GM11168 (cell line): ENCODE results near the gene SKAP2.

Experiments used
- in situ Hi-C: fragments of 300-500 bp; cut with MboI; formaldehyde crosslinking; loops from one replicate; pipeline ENCODE4 v1.12.0; 2022; ENCODE audit warnings: low sequenced_read_pairs; ENCODE audit not compliant: unreplicated experiment

Gene SKAP2, protein sequence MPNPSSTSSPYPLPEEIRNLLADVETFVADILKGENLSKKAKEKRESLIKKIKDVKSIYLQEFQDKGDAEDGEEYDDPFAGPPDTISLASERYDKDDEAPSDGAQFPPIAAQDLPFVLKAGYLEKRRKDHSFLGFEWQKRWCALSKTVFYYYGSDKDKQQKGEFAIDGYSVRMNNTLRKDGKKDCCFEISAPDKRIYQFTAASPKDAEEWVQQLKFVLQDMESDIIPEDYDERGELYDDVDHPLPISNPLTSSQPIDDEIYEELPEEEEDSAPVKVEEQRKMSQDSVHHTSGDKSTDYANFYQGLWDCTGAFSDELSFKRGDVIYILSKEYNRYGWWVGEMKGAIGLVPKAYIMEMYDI

DNA sequence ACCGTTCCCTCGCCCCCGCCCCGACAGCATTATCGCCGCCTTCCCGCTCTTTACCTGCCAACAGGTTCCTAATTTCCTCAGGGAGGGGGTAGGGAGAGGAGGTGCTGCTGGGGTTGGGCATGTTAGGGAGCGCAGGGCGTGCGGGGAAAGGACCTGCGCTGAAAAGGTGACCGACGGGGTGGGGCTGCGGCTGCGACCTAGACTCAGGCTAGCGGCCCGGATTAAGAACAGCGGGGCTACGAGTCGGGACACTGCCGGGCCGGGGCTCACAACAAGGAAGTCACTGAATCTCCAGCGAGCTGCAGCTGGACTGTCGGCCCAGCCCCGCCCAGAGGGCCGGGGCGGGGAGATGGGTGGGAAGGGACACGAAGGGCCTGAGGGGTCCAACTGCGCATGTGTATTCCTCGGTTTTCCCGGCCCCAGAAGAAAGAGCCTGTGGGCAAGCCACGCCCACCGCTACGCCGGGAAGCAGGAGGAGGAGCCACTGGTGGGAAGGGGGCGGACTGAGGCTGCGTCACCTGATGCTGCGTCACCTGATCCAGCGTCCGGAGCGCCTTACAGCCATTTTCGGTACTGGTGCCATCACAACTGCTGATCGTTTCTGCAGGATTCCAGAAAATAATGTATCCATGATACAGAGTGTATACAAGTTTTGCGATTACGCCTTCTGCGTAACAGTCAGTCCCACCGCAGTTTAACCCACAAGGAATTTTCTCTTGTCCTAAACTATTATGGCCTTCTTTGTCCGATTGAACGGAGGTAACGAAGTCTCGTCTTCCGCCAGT lies at the start of gene SKAP2:
Gene SKAP2, minus strand, starts transcription at position 282 of the 785 bp plus-strand sequence. Its CDS starts 161 bp downstream, at position 121.
- in situ Hi-C loops: loop anchor here (25.0 kb wide), 1 partner anchor 477 kb away; no protein-coding TSS in a partner anchor

DNA sequence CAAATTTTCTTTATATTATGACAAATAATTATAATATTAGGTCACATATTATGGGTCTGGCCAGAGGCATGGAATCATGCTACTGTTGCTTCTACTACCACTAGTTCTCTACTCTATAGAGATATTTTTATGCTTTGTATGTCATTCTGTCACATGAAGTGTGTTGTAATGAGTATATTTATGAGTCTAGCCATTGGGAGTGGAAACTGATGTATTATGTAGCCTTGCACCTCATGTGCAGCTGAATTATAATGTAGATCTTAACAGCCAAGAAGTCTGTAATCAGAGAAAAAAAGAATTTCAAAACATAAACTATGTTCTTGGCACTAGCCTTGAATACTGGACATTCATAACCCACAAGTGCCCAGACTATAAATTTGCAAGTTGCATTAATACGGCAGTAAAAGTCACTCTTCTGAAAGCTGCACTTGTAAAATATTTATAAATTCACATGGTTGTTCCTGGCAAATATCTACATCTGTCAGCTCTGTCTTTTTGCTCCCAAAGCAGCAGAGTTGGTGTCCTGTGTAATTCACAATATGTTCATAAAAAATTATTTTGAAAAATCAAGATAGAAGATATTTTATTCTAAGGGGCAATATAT lies 48.6 kb upstream of the SKAP2 start:
- in situ Hi-C loops: no loop called here

DNA sequence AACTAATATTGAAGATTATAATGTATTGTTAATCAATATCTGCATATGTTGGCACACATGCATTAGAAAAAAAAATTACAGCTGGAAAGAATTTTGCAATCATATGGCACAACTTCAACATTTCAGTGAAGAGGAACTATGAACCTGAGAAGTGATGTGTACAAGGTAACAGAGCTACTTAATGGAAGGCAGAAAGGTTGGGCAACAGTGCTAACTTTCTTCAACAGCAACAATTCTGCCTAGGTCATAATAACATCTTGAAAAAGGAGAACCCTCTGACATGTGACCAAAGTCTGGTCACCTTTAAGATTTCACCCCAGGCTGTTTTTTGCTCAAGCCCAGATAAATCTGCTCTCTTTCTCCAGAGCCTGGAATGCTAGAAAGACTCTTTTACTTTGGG lies 47.9 kb upstream of the SKAP2 start:
- in situ Hi-C loops: no loop called here

DNA sequence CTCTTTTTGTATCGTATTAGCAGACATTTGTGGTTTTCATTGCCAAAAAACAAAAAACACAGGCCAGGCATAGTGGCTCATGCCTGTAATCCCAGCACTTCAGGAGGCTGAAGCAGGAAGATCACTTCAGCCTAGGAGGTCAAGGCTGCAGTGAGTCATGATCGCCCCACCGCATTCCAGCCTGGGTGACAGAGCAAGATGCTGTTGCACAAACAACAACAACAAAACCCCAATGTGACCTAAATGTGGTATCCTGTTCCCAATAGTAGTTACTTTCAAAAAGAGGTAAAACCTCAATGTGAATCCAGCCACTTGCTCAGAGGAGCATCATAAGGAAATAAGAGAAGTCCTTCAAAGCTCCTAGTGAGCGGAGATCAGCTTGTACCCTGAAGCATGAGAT lies 45.8 kb upstream of the SKAP2 start:
- in situ Hi-C loops: no loop called here

DNA sequence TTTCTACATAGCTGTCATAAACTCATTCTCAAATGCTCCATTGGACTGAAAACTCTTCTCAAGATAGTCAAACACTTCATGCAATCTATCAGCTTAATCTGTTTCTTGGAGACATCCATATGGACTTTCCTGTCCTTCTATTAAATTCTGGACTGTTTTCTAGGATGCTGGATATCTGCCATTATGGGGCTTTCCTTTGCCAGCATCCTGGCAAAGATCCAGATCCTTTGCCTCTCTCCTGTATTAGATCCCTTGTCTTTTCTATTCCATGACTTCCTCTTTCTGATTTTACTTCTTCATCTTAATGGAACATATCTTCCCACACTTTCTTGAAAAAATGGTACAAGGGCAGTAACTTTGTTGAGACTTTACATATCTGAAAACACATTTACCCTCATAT lies 35.9 kb upstream of the SKAP2 start:
- in situ Hi-C loops: no loop called here

DNA sequence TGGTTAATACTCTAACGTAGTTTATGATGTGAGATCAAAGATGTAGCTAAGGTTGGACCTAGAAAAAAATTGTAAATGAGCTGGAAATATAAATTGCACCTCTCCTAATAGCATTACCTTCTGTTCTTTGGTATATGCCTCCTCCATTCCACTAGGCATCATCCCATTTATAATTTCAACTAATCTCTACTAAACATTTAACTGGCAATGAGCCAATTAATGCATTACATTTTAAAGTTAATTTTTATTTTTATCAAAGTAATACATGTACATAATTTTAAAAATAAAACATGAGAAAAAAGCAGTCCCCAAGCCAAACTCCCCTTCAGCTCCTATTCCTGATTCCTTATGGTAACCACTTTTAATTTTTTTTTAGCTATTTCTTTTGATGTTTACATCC lies 35.1 kb upstream of the SKAP2 start:
- in situ Hi-C loops: no loop called here

DNA sequence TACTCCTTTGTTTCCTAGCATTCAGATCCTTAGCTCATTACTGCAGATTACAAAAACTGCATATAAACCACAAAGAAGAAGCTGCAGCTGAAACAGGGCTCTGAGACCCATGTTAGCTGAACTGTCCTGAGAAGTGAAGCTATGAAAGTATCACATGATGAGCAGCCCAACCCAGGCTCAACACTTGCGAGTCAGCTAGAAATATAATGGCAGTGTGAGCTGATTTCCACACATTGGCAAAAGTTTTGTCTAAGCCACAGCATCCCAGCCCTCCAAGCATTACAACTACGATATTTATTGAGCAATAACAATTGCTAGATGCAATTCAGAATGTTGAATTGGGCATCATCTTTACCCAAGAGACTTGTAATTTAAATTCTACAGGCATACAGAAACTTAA lies 34.5 kb upstream of the SKAP2 start:
- in situ Hi-C loops: no loop called here

DNA sequence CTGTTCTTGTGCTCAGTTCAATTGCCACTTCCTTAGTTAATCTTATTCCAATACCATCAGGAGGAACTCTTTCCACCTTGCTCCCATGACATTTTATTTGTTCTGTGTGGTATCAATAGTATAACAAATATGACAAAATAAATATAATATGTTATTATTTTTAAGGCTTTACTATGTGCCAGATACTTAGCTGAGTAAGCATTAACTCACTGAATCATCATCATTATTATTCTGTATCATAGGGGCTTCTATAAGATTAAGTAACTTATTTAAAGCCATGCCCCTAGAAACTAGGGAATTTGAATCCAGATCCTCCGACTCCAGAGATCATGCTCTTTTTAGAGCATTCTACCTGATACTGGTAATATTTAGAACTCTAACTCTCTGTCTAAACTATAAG lies 33.5 kb upstream of the SKAP2 start:
- in situ Hi-C loops: no loop called here

DNA sequence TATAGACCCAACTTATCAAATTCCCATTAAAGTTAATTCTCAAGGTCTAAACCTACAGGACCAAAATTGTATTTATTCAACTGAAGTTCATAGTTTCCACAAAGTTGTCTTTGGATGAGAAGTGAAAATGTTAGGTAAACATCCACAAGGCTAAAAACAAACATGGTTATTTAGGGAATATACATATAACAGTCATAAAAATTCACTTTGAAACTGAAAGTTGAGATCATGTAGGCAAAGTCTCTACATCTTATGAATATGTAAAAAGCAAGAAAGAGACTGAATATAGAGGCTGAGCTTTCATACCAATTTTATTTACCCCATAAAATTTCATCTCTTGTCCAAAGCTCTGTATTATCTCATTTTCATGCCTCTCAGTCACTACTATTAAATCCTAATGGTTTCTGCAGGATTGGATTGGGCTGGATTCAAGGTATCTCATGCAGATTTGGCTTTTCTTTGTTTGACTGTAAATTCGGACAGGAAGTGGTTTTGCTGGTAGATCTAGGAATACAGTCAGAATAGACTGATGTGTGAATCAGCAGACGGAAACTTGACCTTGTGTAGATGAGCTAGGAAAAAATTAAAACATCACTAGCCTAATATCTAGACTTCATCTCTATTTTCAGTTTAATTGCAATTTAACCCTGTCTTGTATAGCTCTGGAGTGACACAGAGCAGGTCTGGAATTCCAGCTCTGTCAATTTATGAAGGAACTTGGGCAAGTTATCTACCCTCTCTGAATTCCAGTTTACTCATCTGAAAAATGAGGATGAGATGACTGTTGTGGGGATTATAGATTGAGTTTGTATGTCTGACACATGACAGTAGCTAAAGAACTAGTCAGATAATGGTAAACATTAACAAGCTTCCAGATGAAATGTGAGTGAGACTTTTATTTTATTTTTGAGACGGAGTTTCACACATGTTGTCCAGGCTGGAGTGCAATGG lies 27.3 kb upstream of the SKAP2 start:
- in situ Hi-C loops: no loop called here

DNA sequence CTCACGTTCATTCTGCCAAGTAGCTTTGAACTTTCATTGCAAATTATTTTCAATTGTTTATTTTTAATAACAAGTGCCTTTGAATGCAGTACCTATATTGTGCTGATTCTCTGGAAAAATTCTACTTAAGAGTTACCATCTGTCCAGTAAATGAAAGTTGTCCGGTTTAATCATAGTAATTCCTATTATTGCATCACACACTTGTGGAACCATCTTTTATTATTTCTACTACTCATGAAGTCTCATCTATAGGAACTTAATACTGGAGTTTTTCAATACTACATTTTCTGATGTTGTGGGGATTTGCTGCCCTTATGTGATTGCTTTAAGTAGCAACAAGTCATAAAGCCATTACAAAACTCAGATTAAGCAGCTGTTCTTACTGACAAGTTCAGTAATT lies 16.5 kb upstream of the SKAP2 start:
- in situ Hi-C loops: no loop called here

DNA sequence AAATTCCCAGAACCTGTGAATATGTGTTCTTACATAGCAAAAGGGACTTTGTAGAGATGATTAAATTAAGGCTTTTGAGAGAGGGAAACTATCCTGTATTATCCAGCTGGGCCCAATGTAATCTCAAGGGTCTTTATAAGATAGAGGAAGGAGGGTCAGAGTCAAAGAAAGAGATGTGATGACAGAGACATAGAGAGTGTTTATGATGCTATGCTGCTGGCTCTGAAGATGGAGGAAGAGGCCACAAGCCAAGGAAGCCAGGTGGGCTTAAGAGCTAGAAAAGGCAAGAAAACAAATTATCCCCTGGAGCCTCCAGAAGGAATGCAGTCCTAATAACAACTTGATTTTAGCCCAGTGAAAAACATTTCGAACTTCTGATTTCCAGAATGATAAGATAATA lies 15.3 kb upstream of the SKAP2 start:
- in situ Hi-C loops: no loop called here

DNA sequence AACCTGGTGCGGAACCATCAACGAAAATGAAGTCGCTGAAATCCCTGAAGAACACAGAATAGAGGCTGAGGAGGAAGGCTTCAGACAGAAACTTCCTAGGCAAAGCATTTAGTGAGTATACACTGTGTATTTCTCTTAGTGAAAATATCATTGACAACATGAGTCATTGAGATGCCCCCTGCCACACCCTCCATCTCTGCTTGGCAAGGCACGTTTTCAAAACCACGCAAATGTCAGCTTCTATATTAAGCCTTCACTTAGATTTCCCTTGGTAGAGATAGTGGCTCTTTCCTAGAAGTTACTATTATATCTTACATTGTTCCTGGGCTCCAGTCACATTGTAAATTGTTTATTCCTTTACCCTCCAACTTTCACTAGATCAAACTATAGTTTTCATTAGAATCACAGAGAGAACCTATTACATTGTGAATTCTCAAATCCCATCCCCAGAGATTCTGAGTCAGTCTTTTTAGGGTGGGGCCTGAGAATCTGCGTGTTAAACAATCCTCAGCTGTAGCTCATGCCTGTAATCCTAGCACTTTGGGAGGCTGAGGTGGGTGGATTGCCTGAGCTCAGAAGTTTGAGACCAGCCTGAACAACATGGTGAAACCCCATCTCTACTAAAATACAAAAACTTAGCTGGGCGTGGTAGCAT lies 4.6 kb upstream of the SKAP2 start:
- in situ Hi-C loops: loop anchor here (25.0 kb wide), 1 partner anchor 482 kb away; no protein-coding TSS in a partner anchor

DNA sequence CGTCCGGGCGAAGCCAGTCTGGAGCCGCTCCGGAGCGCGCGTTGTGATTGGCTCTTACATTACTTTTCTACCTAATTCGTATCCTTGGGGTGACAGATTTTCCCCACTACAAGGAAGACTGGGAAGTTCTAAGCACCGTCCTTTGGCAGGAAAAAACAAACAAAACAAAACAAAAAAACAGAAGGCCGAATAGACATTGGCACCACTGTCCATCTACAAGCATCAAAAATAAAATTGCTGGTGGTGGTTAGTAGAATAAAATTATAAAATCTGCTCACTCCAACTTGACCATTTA lies 651 bp upstream of the SKAP2 start:
- in situ Hi-C loops: loop anchor here (25.0 kb wide), 1 partner anchor 478 kb away; no protein-coding TSS in a partner anchor

DNA sequence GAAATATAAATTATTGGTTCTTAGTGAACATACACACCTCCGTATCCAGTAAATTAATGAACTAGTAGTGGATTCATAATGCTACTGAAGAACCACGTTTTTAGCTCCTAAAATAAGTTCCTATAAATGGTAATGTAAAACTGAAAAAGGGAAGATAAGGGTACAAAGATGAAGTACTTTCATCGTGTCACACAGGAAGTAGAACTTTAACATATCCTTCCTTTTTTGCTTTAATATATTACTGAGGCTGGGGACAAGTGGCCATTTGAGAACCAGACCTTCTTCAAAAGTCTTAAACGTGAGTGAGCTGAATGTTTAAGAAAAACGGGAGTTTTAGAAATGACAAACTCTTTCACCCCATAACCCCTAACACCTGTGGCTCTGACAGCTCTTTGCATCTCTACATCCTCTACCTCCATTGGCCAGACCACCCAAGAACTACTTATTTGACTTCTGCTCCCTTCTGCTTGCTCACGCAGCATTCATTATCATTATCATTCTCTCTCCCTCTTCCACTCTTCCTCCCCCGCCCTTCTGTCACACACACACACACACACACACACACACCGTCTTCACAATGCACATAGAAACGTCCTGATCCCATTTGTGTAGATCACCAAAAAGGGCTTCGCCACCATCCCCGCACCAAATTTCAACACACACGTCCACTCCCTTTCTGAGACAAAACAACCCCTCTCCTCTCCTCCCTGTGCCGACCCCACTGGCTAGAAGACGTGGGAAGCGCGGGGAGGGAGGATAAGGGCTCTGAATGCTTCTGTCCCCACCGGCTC lies 677 bp downstream of the SKAP2 start:
- in situ Hi-C loops: loop anchor here (25.0 kb wide), 1 partner anchor 476 kb away; no protein-coding TSS in a partner anchor

DNA sequence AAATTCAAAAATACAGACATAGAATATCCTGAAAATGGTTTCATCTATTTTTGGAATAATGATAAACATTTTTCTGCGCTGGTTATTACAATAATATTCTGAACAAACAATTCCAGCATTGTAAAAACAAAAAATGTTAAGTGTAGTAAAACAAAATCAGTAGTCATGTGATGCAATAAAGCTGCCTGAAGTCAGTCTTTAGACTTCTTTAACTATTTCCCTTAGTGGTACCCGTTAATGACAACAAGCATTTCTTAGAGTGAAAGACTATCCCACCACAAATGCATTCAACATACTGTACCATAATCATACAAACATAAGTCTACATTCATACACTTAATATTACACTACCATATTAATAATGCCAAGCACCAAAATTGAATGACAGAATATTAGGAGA lies 1.6 kb downstream of the SKAP2 start:
- in situ Hi-C loops: loop anchor here (25.0 kb wide), 1 partner anchor 476 kb away; no protein-coding TSS in a partner anchor

DNA sequence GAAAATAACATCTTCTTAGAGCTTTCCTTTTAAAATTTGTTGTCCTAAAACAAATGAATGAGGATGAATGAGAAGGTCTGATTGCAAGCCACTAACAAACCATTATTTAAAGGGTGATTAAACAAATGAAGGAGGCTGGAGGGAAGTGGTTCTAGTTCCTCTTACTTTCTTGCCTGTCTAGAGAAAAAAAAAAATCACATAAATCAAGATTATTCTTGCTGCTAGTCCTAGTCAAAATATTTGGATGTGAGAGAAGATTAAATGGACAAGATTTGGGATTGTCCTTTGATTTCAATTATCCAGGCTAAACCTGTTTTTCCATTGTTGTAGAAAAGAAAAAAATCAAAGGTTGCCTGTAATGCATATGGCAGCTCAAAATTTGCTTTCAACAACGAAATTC lies 3.3 kb downstream of the SKAP2 start:
- in situ Hi-C loops: loop anchor here (25.0 kb wide), 1 partner anchor 474 kb away; no protein-coding TSS in a partner anchor

DNA sequence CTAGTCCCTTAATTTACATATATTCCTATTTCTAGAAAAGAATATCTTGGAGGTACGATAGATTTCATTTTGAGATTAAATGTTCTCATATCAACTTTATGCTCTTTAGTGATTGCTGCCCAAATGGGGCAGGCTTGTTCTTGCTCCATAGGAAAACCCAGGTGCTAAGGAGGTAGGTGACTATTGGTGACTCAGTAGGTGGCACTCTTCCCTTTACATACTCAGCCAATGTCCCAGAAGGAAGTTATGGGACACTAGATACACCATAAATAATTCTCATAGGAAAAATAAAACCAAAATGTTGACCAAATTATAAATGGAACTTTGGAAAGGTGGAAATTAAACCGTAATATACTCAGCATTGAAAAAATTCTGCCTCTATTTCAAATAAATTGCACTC lies 4.0 kb downstream of the SKAP2 start:
- in situ Hi-C loops: loop anchor here (25.0 kb wide), 1 partner anchor 473 kb away; no protein-coding TSS in a partner anchor

DNA sequence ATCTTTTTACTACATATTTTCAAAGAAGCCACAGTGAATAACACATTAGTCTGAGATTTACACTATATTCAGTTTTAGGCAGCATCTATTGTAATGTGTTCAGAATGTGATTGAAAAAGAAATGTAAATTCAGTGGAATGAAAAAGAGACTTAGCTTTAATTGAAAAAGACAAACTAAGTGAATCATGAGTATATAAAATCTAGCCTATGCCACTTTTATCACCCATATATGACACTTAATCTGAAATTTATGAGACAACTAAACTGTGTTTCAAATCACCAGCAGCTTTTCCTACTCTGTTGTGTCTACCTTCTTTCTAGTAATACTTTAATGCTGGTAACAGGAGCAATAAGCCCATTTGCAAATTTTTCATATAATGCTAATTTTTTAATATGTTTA lies 4.7 kb downstream of the SKAP2 start:
- in situ Hi-C loops: loop anchor here (25.0 kb wide), 1 partner anchor 472 kb away; no protein-coding TSS in a partner anchor
